Stimulated activated effector memory CD8-positive, alpha-beta T cell treated with anti-CD3 and anti-CD28 coated beads, Interleukin-12 subunit alpha, Interleukin-12 subunit beta, amount 100 ng/mL, for 72 hours (primary cell): ENCODE data around the gene NPAS2.

ENCODE experiments used
- ATAC-seq: fragments of 150-1000 bp; cut with Tn5 transposase; 2 replicates; pipeline ENCODE4 v1.10.0; 2021
- DNase-seq, 2 donors: peaks; one replicate each; pipeline ENCODE4 v3.0.0; 2021 to 2022; ENCODE audit warnings: low spot score in 2 of 2
- H3K27ac Mint-ChIP-seq: one replicate; pipeline ENCODE4 v1.8.0; 2022; ENCODE audit warnings: mild to moderate bottlenecking, mixed read lengths
- H3K36me3 Mint-ChIP-seq: one replicate; pipeline ENCODE4 v1.8.0; 2022; ENCODE audit warnings: mild to moderate bottlenecking, mixed read lengths
- H3K4me1 Mint-ChIP-seq: one replicate; pipeline ENCODE4 v1.8.0; 2022; ENCODE audit warnings: mixed read lengths
- H3K4me3 Mint-ChIP-seq: one replicate; pipeline ENCODE4 v1.8.0; 2022; ENCODE audit warnings: mild to moderate bottlenecking, mixed read lengths
- H3K9me3 Mint-ChIP-seq: one replicate; pipeline ENCODE4 v1.8.0; 2022; ENCODE audit warnings: mixed read lengths

The NPAS2 gene

DNA sequence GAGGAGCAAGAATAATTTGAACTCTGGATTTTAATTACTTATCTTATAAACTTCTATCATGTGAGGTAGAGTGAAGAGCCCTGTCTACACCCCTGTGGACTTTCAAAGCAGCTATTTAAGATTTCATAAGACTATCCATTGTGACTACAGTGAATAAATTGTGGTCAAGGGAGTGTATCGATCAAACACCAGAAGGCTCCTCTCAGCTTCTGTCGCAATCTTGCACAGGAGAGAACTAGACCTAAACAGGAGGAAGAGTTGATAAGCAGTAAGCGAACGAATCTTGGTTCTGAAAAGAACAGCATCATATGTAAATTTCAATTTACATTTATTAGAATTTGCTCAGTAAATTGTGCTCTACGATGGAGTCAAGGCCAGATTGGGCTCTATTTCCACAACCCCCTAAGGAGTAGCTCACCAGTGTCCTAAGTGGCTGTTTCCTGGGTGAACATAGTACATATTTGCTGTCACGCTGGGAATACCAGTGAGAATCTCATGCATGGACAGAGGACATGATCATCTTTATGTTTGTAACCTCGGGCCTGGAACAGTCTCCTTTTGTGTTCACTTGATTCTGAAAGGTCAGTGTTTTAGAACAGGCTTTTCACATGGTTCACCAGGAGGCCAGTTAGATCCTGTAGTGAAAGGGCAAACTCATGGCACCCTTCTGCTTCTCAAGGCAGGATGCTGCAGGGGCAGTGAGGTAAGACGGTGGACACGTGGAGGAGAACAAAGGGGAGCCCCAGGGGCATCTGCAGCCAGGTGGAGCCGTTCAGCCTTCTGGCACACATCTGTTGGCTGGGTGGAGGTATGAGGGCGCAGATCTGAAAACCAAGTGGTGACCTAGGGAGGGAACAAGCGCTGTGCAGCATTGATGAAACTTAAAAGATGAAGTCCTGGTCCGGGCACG, 33.3 kb downstream of the NPAS2 start:
- ATAC-seq (no peak), DNase-seq (no peak)
- H3K9me3 Mint-ChIP-seq, result no peaks in the 10 kb centered on the region
- H3K36me3 Mint-ChIP-seq, result no peaks in the 10 kb centered on the region
- no peaks in the 10 kb centered on the region for H3K4me1 Mint-ChIP-seq
- no peak overlapping the region for H3K4me3 Mint-ChIP-seq
- no peak overlapping the region for H3K27ac Mint-ChIP-seq

DNA sequence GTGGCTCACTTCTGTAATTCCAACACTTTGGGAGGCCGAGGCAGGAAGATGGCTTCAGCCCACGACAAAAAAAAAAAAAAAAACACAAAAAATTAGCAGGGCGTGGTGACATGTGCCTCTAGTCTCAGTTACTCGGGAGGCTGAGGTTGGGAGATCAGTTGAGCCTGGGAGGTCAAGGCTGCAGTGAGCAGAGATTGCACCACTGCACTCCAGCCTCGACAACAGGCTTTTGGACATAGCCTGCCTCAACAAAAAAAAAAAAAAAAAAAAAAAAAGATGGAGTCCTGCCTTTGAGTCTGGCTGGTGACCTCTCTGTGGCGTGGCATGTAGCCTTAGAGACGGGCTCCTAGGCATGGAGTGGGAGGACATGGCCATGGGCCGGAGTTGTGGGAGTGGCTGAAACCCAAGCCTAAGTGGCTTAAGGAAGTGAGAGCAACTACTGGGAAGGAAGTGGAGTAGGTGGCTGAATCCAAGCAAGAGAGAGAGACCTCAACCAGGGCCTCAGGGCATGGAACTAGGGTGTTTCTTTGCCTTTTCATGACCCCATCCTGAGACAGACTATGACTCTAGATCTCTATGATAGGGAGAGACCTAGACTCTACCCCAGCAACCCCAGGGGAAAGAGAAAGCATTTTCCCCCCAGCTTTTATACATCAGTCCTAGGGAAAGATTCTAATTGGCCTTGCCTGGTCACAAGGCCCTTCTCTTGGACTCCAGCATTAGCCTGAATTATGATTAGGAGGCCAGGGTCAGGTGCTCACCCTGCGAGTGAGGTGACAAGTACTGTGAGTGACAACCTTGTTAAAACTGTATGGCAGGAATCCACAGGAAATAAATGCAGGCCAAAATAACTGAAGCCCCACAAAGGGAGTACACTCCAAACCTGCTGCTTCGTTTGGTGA, 34.2 kb downstream of the NPAS2 start:
- Mint-ChIP-seq H3K4me1 (no peaks in the 10 kb centered on the region), H3K9me3 (no peaks in the 10 kb centered on the region), H3K4me3 (no peak overlapping the region), H3K27ac (no peak overlapping the region), H3K36me3 (no peaks in the 10 kb centered on the region)
- DNase-seq (no peak), ATAC-seq (no peak)

DNA sequence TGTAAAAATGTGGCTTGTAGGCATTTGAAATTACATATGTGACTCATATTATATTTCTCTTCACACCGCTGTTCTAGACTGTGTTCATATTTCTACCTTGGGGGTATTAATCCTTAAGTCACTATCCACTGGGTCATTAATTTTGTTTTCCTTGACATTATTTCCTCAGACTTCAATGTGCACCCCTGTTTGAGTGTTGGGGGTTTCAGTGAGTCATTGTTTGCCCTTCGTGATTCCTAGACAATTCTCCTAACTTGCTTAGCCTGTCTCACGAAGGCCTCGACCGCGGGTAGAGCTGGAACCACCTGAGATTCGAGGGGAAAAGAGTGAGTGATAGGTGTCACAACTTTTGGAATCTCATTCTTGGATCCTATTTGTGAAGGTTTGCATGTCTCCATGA, 35.1 kb downstream of the NPAS2 start:
- Mint-ChIP-seq H3K36me3 (no peaks in the 10 kb centered on the region), H3K27ac (no peak overlapping the region), H3K4me3 (no peak overlapping the region), H3K4me1 (no peaks in the 10 kb centered on the region), H3K9me3 (no peaks in the 10 kb centered on the region)
- DNase-seq (no peak), ATAC-seq (no peak)

DNA sequence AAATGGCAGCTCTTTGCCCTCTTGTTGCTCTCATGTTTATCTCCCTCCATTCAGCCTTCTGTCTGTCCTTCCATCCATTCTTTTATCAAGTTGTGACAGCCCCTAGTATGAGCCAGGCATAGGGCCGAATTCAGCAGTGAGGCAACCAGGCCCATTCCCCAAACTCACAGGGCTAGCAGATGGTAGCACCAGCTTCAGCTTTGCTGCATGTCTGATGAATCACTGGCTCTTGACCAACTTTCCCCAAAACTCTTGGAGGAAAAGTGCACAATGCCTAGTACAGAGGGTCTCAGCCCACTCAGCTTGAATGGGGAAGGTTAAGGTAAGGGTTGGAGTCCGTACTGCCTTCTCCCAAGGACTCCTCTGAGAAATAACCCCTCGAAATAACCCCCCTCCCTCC, 35.7 kb downstream of the NPAS2 start:
- no peaks in the 10 kb centered on the region for H3K36me3 Mint-ChIP-seq
- no peaks in the 10 kb centered on the region for H3K4me1 Mint-ChIP-seq
- no peak for DNase-seq
- H3K9me3 Mint-ChIP-seq, result no peaks in the 10 kb centered on the region
- no peak overlapping the region for H3K4me3 Mint-ChIP-seq
- no peak overlapping the region for H3K27ac Mint-ChIP-seq
- ATAC-seq, result no peak

DNA sequence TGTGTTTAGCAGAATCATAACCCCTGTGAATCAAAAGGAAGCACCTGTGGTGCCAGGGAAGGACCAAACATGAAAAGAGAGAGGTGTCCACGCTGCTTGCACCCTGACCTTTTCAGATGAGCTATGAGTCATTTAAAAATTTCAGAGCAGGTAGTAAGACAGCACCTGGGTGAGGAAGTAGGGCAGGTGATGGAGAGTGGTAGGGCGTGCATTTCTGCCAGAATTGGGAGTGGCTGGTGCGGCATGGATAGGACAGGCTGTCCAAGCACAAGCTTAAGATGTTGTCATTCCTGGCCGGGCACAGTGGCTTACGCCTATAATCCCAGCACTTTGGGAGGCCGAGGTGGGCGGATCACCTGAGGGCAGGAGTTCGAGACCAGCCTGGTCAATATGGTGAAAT, 36.8 kb downstream of the NPAS2 start:
- no peaks in the 10 kb centered on the region for H3K9me3 Mint-ChIP-seq
- no peak for DNase-seq
- H3K27ac Mint-ChIP-seq, result no peak overlapping the region
- no peaks in the 10 kb centered on the region for H3K36me3 Mint-ChIP-seq
- H3K4me3 Mint-ChIP-seq, result no peak overlapping the region
- H3K4me1 Mint-ChIP-seq, result no peaks in the 10 kb centered on the region
- ATAC-seq, result no peak

DNA sequence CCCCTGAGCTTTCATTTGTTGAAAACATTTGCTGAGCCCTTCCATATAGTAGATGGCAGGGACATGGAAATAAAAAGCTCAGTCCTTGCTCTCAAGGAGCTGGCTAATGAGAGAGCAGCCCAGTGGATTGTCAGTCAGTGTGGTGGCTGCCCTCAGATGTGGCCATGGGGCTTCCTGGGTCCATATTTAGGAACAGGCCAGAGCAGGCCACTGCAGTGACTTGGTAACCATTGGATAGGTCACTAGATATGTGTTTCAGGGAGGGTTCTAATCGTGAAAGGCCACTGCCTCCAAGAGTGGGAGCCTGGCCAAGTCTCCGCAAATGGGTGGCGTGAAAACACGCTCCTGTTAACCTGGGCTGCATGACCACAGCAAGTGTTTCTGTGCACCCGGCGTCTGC, 37.4 kb downstream of the NPAS2 start:
- H3K4me3 Mint-ChIP-seq, result no peak overlapping the region
- DNase-seq (no peak), ATAC-seq (no peak)
- H3K4me1 Mint-ChIP-seq, result no peaks in the 10 kb centered on the region
- H3K9me3 Mint-ChIP-seq, result no peaks in the 10 kb centered on the region
- H3K27ac Mint-ChIP-seq, result no peak overlapping the region
- no peaks in the 10 kb centered on the region for H3K36me3 Mint-ChIP-seq

DNA sequence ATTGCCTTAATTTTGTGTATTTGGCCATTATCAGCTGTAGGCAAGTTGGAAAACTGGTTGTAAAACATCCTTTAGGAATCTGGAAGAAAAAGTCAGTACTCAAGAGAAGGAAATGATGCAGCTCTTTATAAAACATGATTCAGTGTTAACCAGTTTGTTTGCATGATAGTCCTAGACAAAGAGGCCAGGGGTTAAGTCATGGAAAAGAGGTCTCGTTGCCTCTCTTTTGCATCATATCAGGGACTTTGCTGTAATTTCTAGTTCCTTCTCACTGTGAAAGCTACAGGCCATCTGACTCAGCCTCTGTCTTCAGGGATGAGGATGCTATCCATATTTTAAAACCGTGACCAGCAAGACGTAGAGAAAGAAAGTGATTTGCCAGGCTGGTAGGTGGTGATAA, 38.0 kb downstream of the NPAS2 start:
- no peak for ATAC-seq
- Mint-ChIP-seq H3K36me3 (no peaks in the 10 kb centered on the region), H3K9me3 (no peaks in the 10 kb centered on the region), H3K27ac (no peak overlapping the region), H3K4me3 (no peak overlapping the region), H3K4me1 (no peaks in the 10 kb centered on the region)
- no peak for DNase-seq

DNA sequence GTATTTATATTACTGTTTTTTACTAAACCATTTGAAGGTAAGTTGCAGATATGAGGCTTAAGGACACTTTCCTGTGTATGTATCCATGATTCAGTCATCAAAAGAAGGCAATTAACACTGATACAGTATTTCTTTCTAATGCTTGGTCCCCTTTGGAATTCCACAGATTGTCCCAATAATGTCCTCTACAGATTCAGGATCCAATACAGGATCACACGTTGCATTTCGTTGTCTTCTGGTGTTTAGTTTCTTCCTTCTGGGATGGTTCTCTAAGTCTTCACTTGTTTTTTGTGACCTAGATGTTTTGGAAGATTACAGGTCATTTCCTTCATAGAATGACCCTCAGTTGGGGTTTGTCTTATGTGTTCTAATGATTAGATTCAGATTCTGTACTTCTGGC, 40.0 kb downstream of the NPAS2 start:
- DNase-seq (no peak), ATAC-seq (no peak)
- no peaks in the 10 kb centered on the region for H3K36me3 Mint-ChIP-seq
- H3K27ac Mint-ChIP-seq, result no peak overlapping the region
- no peaks in the 10 kb centered on the region for H3K9me3 Mint-ChIP-seq
- no peaks in the 10 kb centered on the region for H3K4me1 Mint-ChIP-seq
- no peak overlapping the region for H3K4me3 Mint-ChIP-seq

DNA sequence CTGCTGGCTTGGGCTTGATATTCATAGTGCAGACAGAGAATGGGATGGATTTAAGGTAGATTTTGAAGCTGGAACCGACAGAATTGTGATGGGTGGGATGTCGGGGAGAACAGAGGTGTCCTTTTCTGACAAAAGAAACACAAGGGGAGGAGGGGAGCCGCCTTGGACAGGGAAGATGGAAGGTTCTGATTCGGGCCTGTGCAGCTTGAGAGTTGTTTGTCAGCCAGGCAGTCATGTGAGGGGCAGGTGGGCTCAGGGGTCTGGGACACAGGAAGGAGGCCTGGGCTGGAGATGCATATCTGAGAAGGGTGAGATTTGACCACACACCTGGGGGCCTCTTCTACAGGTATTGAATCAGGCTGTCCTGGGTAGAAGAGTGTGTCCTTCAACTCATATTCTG, 41.4 kb downstream of the NPAS2 start:
- no peaks in the 10 kb centered on the region for H3K36me3 Mint-ChIP-seq
- H3K9me3 Mint-ChIP-seq, result no peaks in the 10 kb centered on the region
- DNase-seq (no peak), ATAC-seq (no peak)
- H3K4me3 Mint-ChIP-seq, result no peak overlapping the region
- H3K27ac Mint-ChIP-seq, result no peak overlapping the region
- no peaks in the 10 kb centered on the region for H3K4me1 Mint-ChIP-seq

DNA sequence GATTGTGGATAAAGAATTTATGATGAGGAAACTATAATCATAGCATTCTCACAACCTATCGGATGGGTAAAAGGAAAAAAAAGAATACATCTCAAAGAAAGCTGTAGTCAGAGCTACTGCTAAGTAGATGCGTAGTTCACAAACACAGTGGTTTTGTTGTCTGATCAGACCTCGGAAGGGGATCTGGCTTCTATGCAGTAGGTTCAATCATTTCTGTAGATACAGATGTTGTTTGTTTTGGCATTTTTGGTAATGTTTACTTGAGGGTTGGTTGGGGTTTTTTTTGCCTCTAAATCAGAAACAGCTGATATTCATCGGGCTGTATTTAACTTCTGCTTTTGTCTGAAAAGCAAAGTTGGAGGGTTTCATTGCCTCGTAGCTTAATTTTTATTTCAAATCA, 42.1 kb downstream of the NPAS2 start:
- no peak overlapping the region for H3K4me3 Mint-ChIP-seq
- DNase-seq (no peak), ATAC-seq (no peak)
- no peaks in the 10 kb centered on the region for H3K9me3 Mint-ChIP-seq
- no peak overlapping the region for H3K27ac Mint-ChIP-seq
- no peaks in the 10 kb centered on the region for H3K36me3 Mint-ChIP-seq
- no peaks in the 10 kb centered on the region for H3K4me1 Mint-ChIP-seq

DNA sequence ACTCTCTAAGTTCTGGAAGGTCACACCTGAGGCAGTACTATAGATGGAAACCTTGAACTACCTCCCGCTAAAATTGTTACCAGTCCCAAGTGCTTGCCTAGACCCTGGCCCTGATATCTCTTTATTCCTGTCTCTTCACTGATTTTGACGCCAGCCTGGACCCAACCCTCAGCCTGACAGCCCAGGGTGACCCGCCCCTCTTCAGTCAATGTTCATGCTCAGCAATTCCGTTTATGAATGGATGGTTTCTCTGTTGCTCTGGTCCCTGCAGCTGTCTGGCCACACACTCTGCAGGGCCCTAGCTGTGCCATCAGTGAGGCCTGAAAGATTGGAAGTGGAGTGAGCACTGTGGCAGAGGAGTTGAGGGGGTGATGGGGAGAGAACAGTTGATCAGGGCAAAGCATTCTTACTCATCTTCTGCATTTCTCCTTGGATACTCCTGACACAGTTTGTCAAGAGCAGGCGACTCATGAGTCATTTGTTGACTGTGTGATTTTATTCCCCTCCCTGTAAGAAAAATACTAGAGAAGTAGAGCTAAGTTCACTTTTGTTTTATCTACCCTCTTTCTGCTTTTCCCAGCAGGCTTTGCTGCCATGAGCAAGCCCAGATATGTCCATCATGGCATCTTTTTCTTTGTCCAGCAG, 46.0 kb downstream of the NPAS2 start:
- Mint-ChIP-seq H3K4me1 (no peaks in the 10 kb centered on the region), H3K9me3 (peaks cover 6% of the 10 kb centered on the region), H3K4me3 (no peak overlapping the region), H3K27ac (no peak overlapping the region), H3K36me3 (no peaks in the 10 kb centered on the region)
- ATAC-seq (no peak), DNase-seq (no peak)

DNA sequence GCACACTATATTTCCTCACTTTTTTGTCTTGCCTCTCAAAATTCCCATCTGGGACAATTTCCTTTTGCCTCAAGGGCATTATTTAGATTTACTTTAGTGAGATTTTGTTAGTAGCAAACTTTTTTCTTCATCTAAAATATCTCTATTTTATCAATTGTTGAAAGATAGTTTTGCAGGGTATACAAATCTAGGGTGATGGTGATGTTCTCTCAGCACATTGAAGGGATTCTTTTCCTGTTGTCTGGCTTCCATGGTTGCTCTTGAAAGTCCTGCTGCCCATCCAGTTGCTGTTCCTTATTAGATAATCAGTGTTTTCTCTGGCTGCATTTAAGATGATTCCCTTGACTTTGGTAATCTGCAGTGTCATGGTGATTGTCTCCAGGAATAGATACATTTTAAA, 48.1 kb downstream of the NPAS2 start:
- DNase-seq (no peak), ATAC-seq (no peak)
- Mint-ChIP-seq H3K4me1 (no peaks in the 10 kb centered on the region), H3K4me3 (no peak overlapping the region), H3K9me3 (peaks cover 6% of the 10 kb centered on the region), H3K36me3 (no peaks in the 10 kb centered on the region), H3K27ac (no peak overlapping the region)

DNA sequence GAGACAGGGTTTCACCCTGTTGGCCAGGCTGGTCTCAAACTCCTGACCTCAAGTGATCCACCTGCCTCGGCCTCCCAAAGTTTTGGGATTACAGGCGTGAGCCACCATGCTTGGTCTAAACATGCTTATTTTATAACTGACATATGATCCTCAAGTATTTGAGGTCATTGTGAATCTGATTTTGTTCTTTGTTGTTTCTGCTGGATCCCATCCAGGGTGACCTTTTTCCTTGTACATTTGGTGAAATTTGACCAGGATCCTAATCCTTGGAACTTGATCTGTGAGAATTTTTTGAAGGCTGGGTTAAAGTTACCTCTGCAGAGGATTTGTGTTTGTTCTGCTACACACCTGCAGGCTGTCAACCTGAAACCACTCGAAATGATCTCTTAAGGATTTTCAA, 49.2 kb downstream of the NPAS2 start:
- ATAC-seq (no peak), DNase-seq (no peak)

DNA sequence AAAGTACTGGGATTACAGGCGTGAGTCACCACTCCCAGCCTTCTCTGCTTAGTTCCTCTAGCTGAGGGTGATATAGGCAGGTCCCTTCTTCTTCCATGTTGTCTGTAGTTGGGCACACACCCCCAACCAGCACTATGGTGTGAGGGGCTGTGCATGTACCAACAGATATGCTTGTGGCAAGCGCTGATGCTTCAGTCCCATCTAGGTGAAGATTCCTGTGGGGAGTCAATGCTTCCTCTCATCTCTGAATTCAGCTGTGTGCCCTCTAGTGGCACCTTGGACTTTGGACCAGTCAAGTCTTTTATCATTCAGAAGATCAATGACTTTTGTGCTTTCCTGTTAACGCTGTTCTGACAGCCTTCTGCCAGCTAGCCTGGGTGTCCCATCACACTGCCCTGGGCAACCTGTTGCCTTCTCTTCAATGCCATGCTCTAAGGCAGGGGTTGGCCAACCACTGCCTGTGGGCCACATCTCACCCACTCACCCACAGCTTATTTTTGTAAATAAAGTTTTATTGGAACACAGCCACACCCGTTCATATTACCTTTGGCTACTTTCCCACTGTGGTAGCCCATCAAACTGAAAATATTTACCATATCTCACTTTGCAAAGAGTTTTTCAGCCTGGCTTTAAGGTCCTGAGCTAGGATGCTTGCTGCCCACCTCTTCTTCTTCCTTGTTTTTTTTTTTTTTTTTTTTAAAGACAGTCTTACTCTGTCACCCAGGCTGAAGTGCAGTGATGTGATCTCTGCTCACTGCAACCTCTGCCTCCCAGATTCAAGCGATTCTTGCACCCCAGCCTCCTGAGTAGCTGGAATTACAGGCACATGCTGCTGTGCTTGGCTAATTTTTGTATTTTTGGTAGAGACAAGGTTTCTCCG, 51.0 kb downstream of the NPAS2 start:
- ATAC-seq (no peak), DNase-seq (no peak)
- Mint-ChIP-seq H3K4me3 (no peak overlapping the region), H3K36me3 (no peaks in the 10 kb centered on the region), H3K27ac (no peak overlapping the region), H3K9me3 (peaks cover 6% of the 10 kb centered on the region), H3K4me1 (no peaks in the 10 kb centered on the region)

More for the DNA sequence above, 49.2 kb downstream of the NPAS2 start:
- Mint-ChIP-seq H3K4me1 (no peaks in the 10 kb centered on the region), H3K4me3 (no peak overlapping the region), H3K36me3 (no peaks in the 10 kb centered on the region), H3K9me3 (peaks cover 6% of the 10 kb centered on the region), H3K27ac (no peak overlapping the region)
